Activated B cell treated with CpG ODN at 0.5 μM for 24 hours (primary cell): Measurements from ENCODE around the gene SPEF2. TPM values are rescaled to one million over a fixed set of nuclear protein-coding genes. Genes with fewer than 3 reads are reported as not detected.

Experiments
- ATAC-seq: fragments of 200-7000 bp; cut with Tn5 transposase; one replicate; pipeline ENCODE4 v1.10.0; 2021; ENCODE audit warnings: low read depth, mild to moderate bottlenecking, moderate library complexity
- CTCF ChIA-PET: fragments of 350-600 bp; sonication (Branson Sonifier 250); formaldehyde crosslinking; loops from one replicate; lab custom pipeline; 2021; ENCODE audit warnings: antibody characterized with exemption; lab: Charles Lee
- POLR2A ChIA-PET: fragments of 350-600 bp; sonication (Branson Sonifier 250); formaldehyde crosslinking; loops from one replicate; lab custom pipeline; 2021; ENCODE audit warnings: antibody characterized with exemption; lab: Charles Lee
- DNase-seq: peaks from one replicate; pipeline ENCODE4 v3.0.0; 2022
- H3K27ac Mint-ChIP-seq: one replicate; pipeline ENCODE4 v1.8.0; 2020; ENCODE audit warnings: mixed read lengths
- H3K27me3 Mint-ChIP-seq: one replicate; pipeline ENCODE4 v1.8.0; 2021; ENCODE audit warnings: mixed read lengths
- H3K36me3 Mint-ChIP-seq: one replicate; pipeline ENCODE4 v1.8.0; 2021; ENCODE audit warnings: low read depth, mixed read lengths
- H3K4me1 Mint-ChIP-seq: one replicate; pipeline ENCODE4 v1.8.0; 2021; ENCODE audit warnings: mixed read lengths
- H3K4me3 Mint-ChIP-seq: one replicate; pipeline ENCODE4 v1.8.0; 2020; ENCODE audit warnings: mild to moderate bottlenecking, mixed read lengths
- H3K9me3 Mint-ChIP-seq: one replicate; pipeline ENCODE4 v1.8.0; 2020; ENCODE audit warnings: mixed read lengths
- CTCF ChIP-seq: fragments of 200-600 bp; IDR thresholded peaks from one replicate; pipeline ENCODE4 v1.8.0; 2022; ENCODE audit warnings: antibody characterized with exemption, mild to moderate bottlenecking
- intact Hi-C: fragments of 100-400 bp; cut with micrococcal nuclease; formaldehyde crosslinking; loops from one replicate; pipeline ENCODE4 v1.15.1; 2024
- total RNA-seq: library from RNA; stranded (reverse); gene quantifications from 2 replicates; pipeline ENCODE4 v1.2.3, GENCODE V29; 2022

Gene SPEF2
- total RNA-seq, 1 donor from 2014 or later = 2.4 TPM

- no peak for ATAC-seq
These were observed 244.5 kb downstream of the SPEF2 start for GRCh38 chr5:35862126-35862525.

GRCh38 chr5:35863159-35863558 is 245.5 kb downstream of the SPEF2 start:
- ATAC-seq (peak; percentile 28), DNase-seq (no peak)
- no peak for TF ChIP-seq CTCF
- Mint-ChIP-seq H3K27ac (no peak overlapping the region), H3K9me3 (no peaks in the 10 kb centered on the region), H3K4me1 (peaks cover 2% of the 10 kb centered on the region), H3K36me3 (no peaks in the 10 kb centered on the region), H3K27me3 (peaks cover 3% of the 10 kb centered on the region), H3K4me3 (no peak overlapping the region)
- CTCF ChIA-PET = no interaction called here
- POLR2A ChIA-PET = no interaction called here
- intact Hi-C loops = no loop called here

More at GRCh38 chr5:35862126-35862525, 244.5 kb downstream of the SPEF2 start:
- H3K27me3 Mint-ChIP-seq = peaks cover 3% of the 10 kb centered on the region
- no peaks in the 10 kb centered on the region for H3K9me3 Mint-ChIP-seq
- DNase-seq = no peak
- no peak overlapping the region for H3K4me3 Mint-ChIP-seq
- intact Hi-C loops = no loop called here
- POLR2A ChIA-PET = no interaction called here
- CTCF ChIA-PET = no interaction called here
- no peak for TF ChIP-seq CTCF
- H3K4me1 Mint-ChIP-seq = peaks cover 2% of the 10 kb centered on the region
- no peak overlapping the region for H3K27ac Mint-ChIP-seq
- no peaks in the 10 kb centered on the region for H3K36me3 Mint-ChIP-seq

Other genes with a start within 250 kb of the SPEF2 start
- 1.9 and 3.0 TPM in 2 replicates for gene IL7R, start 239.0 kb downstream of the SPEF2 start, total RNA-seq